ENCODE measurements around the gene CHD5.
"Not testable (repeated sequence)": the region's sequence is repeated elsewhere in the genome, so short reads cannot be mapped to it uniquely, and the experiment has no call there.

DNA sequence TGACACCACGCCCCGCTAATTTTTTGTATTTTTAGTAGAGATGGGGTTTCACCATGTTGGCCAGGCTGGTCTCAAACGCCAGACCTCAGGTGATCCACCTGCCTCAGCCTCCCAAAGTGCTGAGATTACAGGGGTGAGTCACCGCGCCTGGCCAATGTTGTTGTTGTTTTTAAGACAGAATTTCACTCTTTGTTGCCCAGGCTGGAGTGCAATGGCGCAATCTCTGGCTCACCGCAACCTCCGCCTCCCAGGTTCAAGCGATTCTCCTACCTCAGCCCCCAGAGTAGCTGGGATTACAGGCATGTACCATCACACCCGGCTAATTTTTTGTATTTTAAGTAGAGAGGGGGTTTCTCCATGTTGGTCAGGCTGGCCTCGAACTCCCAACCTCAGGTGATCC lies 39.5 kb upstream of the CHD5 start:
- not testable (repeated sequence) for TF ChIP-seq POLR2AphosphoS5 (IDR thresholded peaks at IDR 0.05; ENCODE audit: borderline replicate concordance, low read depth, low read length); EZH2 (IDR thresholded peaks at IDR 0.05)
